ENCODE results near the gene CARD11. TPM values are rescaled to one million over a fixed set of nuclear protein-coding genes. Genes with fewer than 3 reads are reported as not detected.

CARD11 gene
- total and polyA plus RNA-seq, 7 experiments from 2014 or later = 13.3 to 136 (median 113) TPM

- H3K36me3 Mint-ChIP-seq = peaks cover 12 to 83% (median 74%) of the 10 kb centered on the region in 5 donors
- ATAC-seq (no peak), DNase-seq (no peak)
- H3K27ac Mint-ChIP-seq = no peak overlapping the region
- Histone ChIP-seq H3K9me3 (ENCODE audit: control insufficient read depth in 2 of 3, low read length in 3 of 3) (peaks cover 0 to 10% (median 0%) of the 10 kb centered on the region in 3 experiments), H3K27ac (ENCODE audit: low read depth, low read length) (no peak overlapping the region), H3K4me3 (ENCODE audit: low read length) (no peak overlapping the region), H3K36me3 (ENCODE audit: control insufficient read depth in 2 of 3, insufficient read depth in 3 of 3, low read length in 3 of 3) (peaks cover 0 to 53% (median 6%) of the 10 kb centered on the region in 3 experiments), H3K27me3 (ENCODE audit: control insufficient read depth in 2 of 2, insufficient read depth in 2 of 2, low read length in 2 of 2) (no peaks in the 10 kb centered on the region), H3K4me1 (ENCODE audit: control insufficient read depth in 2 of 2, insufficient read depth in 2 of 2, low read length in 2 of 2) (no peaks in the 10 kb centered on the region)
- no peak overlapping the region for H3K4me3 Mint-ChIP-seq
- peaks cover 6 to 38% (median 19%) of the 10 kb centered on the region in 7 donors for H3K4me1 Mint-ChIP-seq
- ChIA-PET CTCF (no interaction called here), POLR2A (no interaction called here)
- H3K9me3 Mint-ChIP-seq = peaks cover 3 to 48% (median 12%) of the 10 kb centered on the region in 11 donors
- intact Hi-C loops (cut with micrococcal nuclease) = no loop called here
- H3K27me3 Mint-ChIP-seq = no peaks in the 10 kb centered on the region
Measured at GRCh38 chr7:2993868-2994267, 49.8 kb downstream of the CARD11 start.

- no peaks in the 10 kb centered on the region for H3K27me3 ChIP-seq (ENCODE audit: control insufficient read depth in 2 of 2, insufficient read depth in 2 of 2, low read length in 2 of 2)
- DNase-seq (no peak), ATAC-seq (no peak)
- H3K27ac Mint-ChIP-seq = no peak overlapping the region
- no peak overlapping the region for H3K27ac ChIP-seq (ENCODE audit: low read depth, low read length)
- peaks cover 8 to 40% (median 22%) of the 10 kb centered on the region in 7 donors for H3K4me1 Mint-ChIP-seq
- H3K9me3 Mint-ChIP-seq = peaks cover 3 to 52% (median 16%) of the 10 kb centered on the region in 11 donors
- CTCF ChIA-PET = no interaction called here
- POLR2A ChIA-PET = no interaction called here
- H3K4me1 ChIP-seq (ENCODE audit: control insufficient read depth in 2 of 2, insufficient read depth in 2 of 2, low read length in 2 of 2) = no peaks in the 10 kb centered on the region
- H3K4me3 Mint-ChIP-seq = no peak overlapping the region
- H3K36me3 Mint-ChIP-seq = peaks cover 15 to 83% (median 76%) of the 10 kb centered on the region in 5 donors
- H3K27me3 Mint-ChIP-seq = no peaks in the 10 kb centered on the region
- H3K9me3 ChIP-seq (ENCODE audit: control insufficient read depth in 2 of 3, low read length in 3 of 3) = peaks cover 0 to 10% (median 0%) of the 10 kb centered on the region in 3 experiments
- no peak overlapping the region for H3K4me3 ChIP-seq (ENCODE audit: low read length)
- peaks cover 0 to 52% (median 6%) of the 10 kb centered on the region in 3 experiments for H3K36me3 ChIP-seq (ENCODE audit: control insufficient read depth in 2 of 3, insufficient read depth in 3 of 3, low read length in 3 of 3)
- intact Hi-C loops (cut with micrococcal nuclease) = no loop called here
Measured at GRCh38 chr7:2993396-2993795, 50.3 kb downstream of the CARD11 start.

- ATAC-seq = no peak
- Histone ChIP-seq H3K9me3 (ENCODE audit: control insufficient read depth in 2 of 3, low read length in 3 of 3) (peaks cover 0 to 5% (median 0%) of the 10 kb centered on the region in 3 experiments), H3K4me1 (ENCODE audit: control insufficient read depth in 2 of 2, insufficient read depth in 2 of 2, low read length in 2 of 2) (no peaks in the 10 kb centered on the region), H3K4me3 (ENCODE audit: low read length) (no peak overlapping the region), H3K27me3 (ENCODE audit: control insufficient read depth in 2 of 2, insufficient read depth in 2 of 2, low read length in 2 of 2) (no peaks in the 10 kb centered on the region), H3K27ac (ENCODE audit: low read depth, low read length) (no peak overlapping the region), H3K36me3 (ENCODE audit: control insufficient read depth in 2 of 3, insufficient read depth in 3 of 3, low read length in 3 of 3) (peaks cover 0 to 34% (median 5%) of the 10 kb centered on the region in 3 experiments)
- Mint-ChIP-seq H3K9me3 (peaks cover 3 to 49% (median 14%) of the 10 kb centered on the region in 11 donors), H3K4me3 (peak overlapping the region in 1 of 10 donors; percentile 23), H3K4me1 (peaks cover 12 to 55% (median 37%) of the 10 kb centered on the region in 7 donors), H3K36me3 (peaks cover 13 to 77% (median 70%) of the 10 kb centered on the region in 5 donors), H3K27ac (peak overlapping the region in 4 of 9 donors; percentile 12 to 81 (median 26)), H3K27me3 (no peaks in the 10 kb centered on the region)
- ChIA-PET POLR2A (interaction anchor here (0.7 to 1.2 kb wide), 3 partner anchors 8 to 129 kb away, joined by 3 read pairs; no protein-coding TSS in a partner anchor), CTCF (no interaction called here)
- intact Hi-C loops (cut with micrococcal nuclease) = no loop called here
- DNase-seq = no peak
Measured at GRCh38 chr7:2990949-2991470, 52.7 kb downstream of the CARD11 start.

GRCh38 chr7:2986561-2986960 is 57.1 kb downstream of the CARD11 start:
- Mint-ChIP-seq H3K9me3 (peaks cover 0 to 22% (median 7%) of the 10 kb centered on the region in 11 donors), H3K4me1 (peaks cover 45 to 81% (median 67%) of the 10 kb centered on the region in 7 donors), H3K4me3 (peak overlapping the region in 3 of 10 donors; percentile 21 to 47 (median 27)), H3K27ac (peak overlapping the region in 8 of 9 donors; percentile 49 to 89 (median 84)), H3K36me3 (peaks cover 4 to 47% (median 34%) of the 10 kb centered on the region in 5 donors), H3K27me3 (no peaks in the 10 kb centered on the region)
- Histone ChIP-seq H3K36me3 (ENCODE audit: control insufficient read depth in 2 of 3, insufficient read depth in 3 of 3, low read length in 3 of 3) (peaks cover 0 to 11% (median 0%) of the 10 kb centered on the region in 3 experiments), H3K4me3 (ENCODE audit: low read length) (no peak overlapping the region), H3K9me3 (ENCODE audit: control insufficient read depth in 2 of 3, low read length in 3 of 3) (no peaks in the 10 kb centered on the region), H3K4me1 (ENCODE audit: control insufficient read depth in 2 of 2, insufficient read depth in 2 of 2, low read length in 2 of 2) (peaks cover 16 to 27% of the 10 kb centered on the region in 2 donors), H3K27ac (ENCODE audit: low read depth, low read length) (no peak overlapping the region), H3K27me3 (ENCODE audit: control insufficient read depth in 2 of 2, insufficient read depth in 2 of 2, low read length in 2 of 2) (no peaks in the 10 kb centered on the region)
- intact Hi-C loops (cut with micrococcal nuclease) = no loop called here
- CTCF ChIA-PET = no interaction called here
- ATAC-seq (no peak), DNase-seq (no peak)
- POLR2A ChIA-PET = no interaction called here

GRCh38 chr7:2985866-2986265 is 57.8 kb downstream of the CARD11 start:
- Histone ChIP-seq H3K4me1 (ENCODE audit: control insufficient read depth in 2 of 2, insufficient read depth in 2 of 2, low read length in 2 of 2) (peaks cover 16 to 34% of the 10 kb centered on the region in 2 donors), H3K9me3 (ENCODE audit: control insufficient read depth in 2 of 3, low read length in 3 of 3) (no peaks in the 10 kb centered on the region), H3K36me3 (ENCODE audit: control insufficient read depth in 2 of 3, insufficient read depth in 3 of 3, low read length in 3 of 3) (peaks cover 0 to 18% (median 0%) of the 10 kb centered on the region in 3 experiments), H3K4me3 (ENCODE audit: low read length) (no peak overlapping the region), H3K27ac (ENCODE audit: low read depth, low read length) (no peak overlapping the region), H3K27me3 (ENCODE audit: control insufficient read depth in 2 of 2, insufficient read depth in 2 of 2, low read length in 2 of 2) (no peaks in the 10 kb centered on the region)
- ChIA-PET POLR2A (interaction anchor here (0.7 kb wide), 1 partner anchor 23 kb away, joined by 3 read pairs; no protein-coding TSS in a partner anchor), CTCF (no interaction called here)
- H3K4me1 Mint-ChIP-seq = peaks cover 50 to 82% (median 68%) of the 10 kb centered on the region in 7 donors
- H3K4me3 Mint-ChIP-seq = no peak overlapping the region
- no peak for ATAC-seq
- intact Hi-C loops (cut with micrococcal nuclease) = no loop called here
- H3K27ac Mint-ChIP-seq = peak overlapping the region in 7 of 9 donors; percentile 60 to 92 (median 87)
- H3K9me3 Mint-ChIP-seq = peaks cover 0 to 18% (median 7%) of the 10 kb centered on the region in 11 donors
- no peak for DNase-seq
- no peaks in the 10 kb centered on the region for H3K27me3 Mint-ChIP-seq
- peaks cover 4 to 41% (median 29%) of the 10 kb centered on the region in 5 donors for H3K36me3 Mint-ChIP-seq

- DNase-seq (no peak), ATAC-seq (no peak)
- Mint-ChIP-seq H3K9me3 (peaks cover 0 to 6% (median 2%) of the 10 kb centered on the region in 11 donors), H3K36me3 (peaks cover 4 to 36% (median 19%) of the 10 kb centered on the region in 5 donors), H3K27ac (peak overlapping the region; percentile 74 to 92 (median 88)), H3K4me1 (peaks cover 66 to 94% (median 83%) of the 10 kb centered on the region in 7 donors), H3K27me3 (no peaks in the 10 kb centered on the region), H3K4me3 (peak overlapping the region in 9 of 10 donors; percentile 9 to 87 (median 31))
- H3K27ac ChIP-seq (ENCODE audit: low read depth, low read length) = peak overlapping the region; percentile 68
- no peaks in the 10 kb centered on the region for H3K9me3 ChIP-seq (ENCODE audit: control insufficient read depth in 2 of 3, low read length in 3 of 3)
- ChIA-PET POLR2A (interaction anchor here (1.6 kb wide), 1 partner anchor 61 kb away, joined by 5 read pairs; no protein-coding TSS in a partner anchor), CTCF (interaction anchor here (0.6 kb wide), 1 partner anchor 15 kb away, joined by 5 read pairs; no protein-coding TSS in a partner anchor)
- no peaks in the 10 kb centered on the region for H3K27me3 ChIP-seq (ENCODE audit: control insufficient read depth in 2 of 2, insufficient read depth in 2 of 2, low read length in 2 of 2)
- H3K4me1 ChIP-seq (ENCODE audit: control insufficient read depth in 2 of 2, insufficient read depth in 2 of 2, low read length in 2 of 2) = peaks cover 25 to 51% of the 10 kb centered on the region in 2 donors
- H3K4me3 ChIP-seq (ENCODE audit: low read length) = no peak overlapping the region
- peaks cover 0 to 18% (median 0%) of the 10 kb centered on the region in 3 experiments for H3K36me3 ChIP-seq (ENCODE audit: control insufficient read depth in 2 of 3, insufficient read depth in 3 of 3, low read length in 3 of 3)
- intact Hi-C loops (cut with micrococcal nuclease) = no loop called here
Measured at GRCh38 chr7:2984091-2984490, 59.6 kb downstream of the CARD11 start.
